Gastroesophageal sphincter (tissue), 4 donors: Measurements from ENCODE around the gene MPDU1. TPM values are rescaled to one million over a fixed set of nuclear protein-coding genes. Genes with fewer than 3 reads are reported as not detected.

ENCODE experiments used
- ATAC-seq: fragments of 150-250 bp; one replicate; pipeline ENCODE4 v1.9.1; 2016; ENCODE audit warnings: mild to moderate bottlenecking, moderate library complexity
- H3K27ac ChIP-seq, 4 donors: fragments of 200-600 bp; sonication (generic) in 3 of 4; 1 replicate in 3 of 4; 2 replicates in 1 of 4; pipeline ENCODE4 v1.5.1; 2016 to 2019
- H3K27me3 ChIP-seq: fragments of 200-600 bp; sonication (generic); one replicate; pipeline ENCODE4 v1.5.1; 2019
- H3K36me3 ChIP-seq, 2 donors: fragments of 200-600 bp; sonication (generic); one replicate each; pipeline ENCODE4 v1.5.1; 2019; ENCODE audit warnings: control low read depth in 1 of 2
- H3K4me1 ChIP-seq, 3 donors: fragments of 200-600 bp; sonication (generic); 1 replicate in 2 of 3; 2 replicates in 1 of 3; pipeline ENCODE4 v1.5.1; 2016 to 2019; ENCODE audit warnings: control low read depth in 2 of 3
- H3K4me3 ChIP-seq, 2 donors: fragments of 200-600 bp; sonication (generic); one replicate each; pipeline ENCODE4 v1.5.1; 2019; ENCODE audit warnings: mild to moderate bottlenecking in 1 of 2, moderate library complexity in 1 of 2
- H3K9me3 ChIP-seq, 3 donors: fragments of 200-600 bp; sonication (generic); one replicate each; pipeline ENCODE4 v1.5.1; 2017 to 2019; ENCODE audit warnings: control low read depth in 2 of 3
- CTCF ChIP-seq, 4 experiments: fragments of 200-600 bp in 2 of 4; fragments of 450-650 bp in 2 of 4; sonication (generic) in 1 of 4; IDR thresholded peaks; one replicate each; pipeline ENCODE4 v1.5.1; 2017 to 2019; ENCODE audit warnings: antibody characterized with exemption in 4 of 4, mild to moderate bottlenecking in 2 of 4, moderate library complexity in 2 of 4
- EP300 ChIP-seq: sonication (generic); formaldehyde crosslinking; IDR thresholded peaks from one replicate; pipeline ENCODE4 v1.6.1; 2017; ENCODE audit warnings: antibody characterized with exemption, mild to moderate bottlenecking
- POLR2A ChIP-seq, 2 donors: fragments of 450-650 bp; IDR thresholded peaks; one replicate each; pipeline ENCODE4 v1.6.1; 2017; ENCODE audit warnings: antibody characterized with exemption in 2 of 2, mild to moderate bottlenecking in 2 of 2, moderate library complexity in 1 of 2
- POLR2AphosphoS5 ChIP-seq: sonication (generic); formaldehyde crosslinking; IDR thresholded peaks from one replicate; pipeline ENCODE4 v1.6.1; 2017; ENCODE audit warnings: antibody characterized with exemption
- WGBS, 2 donors: methylation state at CpG; one replicate each; pipeline ENCODE4 v1.1.5; 2018; ENCODE audit warnings: low coverage in 1 of 2; 5-methylcytosine and 5-hydroxymethylcytosine counted together
- total RNA-seq, 4 donors: library from RNA; depleted of rRNA; stranded (reverse); fragments of >200 nt; gene quantifications; one replicate each; pipeline ENCODE4 v1.1.0, GENCODE V29; 2016

MPDU1 gene
- total RNA-seq, 4 donors from 2014 or later: 38.1 to 66.5 (median 51.2) TPM

- no peak for TF ChIP-seq POLR2A (IDR thresholded peaks at IDR 0.05)
- TF ChIP-seq POLR2AphosphoS5: no peak
- TF ChIP-seq CTCF (IDR thresholded peaks at IDR 0.05): no peak
- Histone ChIP-seq H3K9me3 (no peaks in the 10 kb centered on the region), H3K4me1 (peaks cover 2 to 92% (median 32%) of the 10 kb centered on the region in 3 donors), H3K4me3 (peak overlapping the region in 1 of 2 donors; percentile 64), H3K27me3 (no peaks in the 10 kb centered on the region), H3K27ac (peak overlapping the region in 3 of 4 donors; percentile 92 to 95 (median 94)), H3K36me3 (peaks cover 0 to 34% of the 10 kb centered on the region in 2 donors)
- no peak for ATAC-seq
- 71 to 76% methylated on average over 15 to 16 of the region's 23 CpGs for WGBS, 2 donors
Measured at GRCh38 chr17:7580604-7581575, 2.8 kb upstream of the MPDU1 start.

GRCh38 chr17:7582396-7583252 is 1.0 kb upstream of the MPDU1 start:
- TF ChIP-seq EP300 (no peak), CTCF (IDR thresholded peaks at IDR 0.05) (peak in 1 of 4 experiments; percentile 2), POLR2A (IDR thresholded peaks at IDR 0.05) (no peak), POLR2AphosphoS5 (no peak)
- Histone ChIP-seq H3K36me3 (peaks cover 0 to 34% of the 10 kb centered on the region in 2 donors), H3K27ac (peak overlapping the region; percentile 57 to 95 (median 93)), H3K27me3 (no peaks in the 10 kb centered on the region), H3K4me3 (peak overlapping the region; percentile 8 to 64), H3K9me3 (no peaks in the 10 kb centered on the region), H3K4me1 (peaks cover 2 to 88% (median 36%) of the 10 kb centered on the region in 3 donors)
- no CpG with 5 or more reads among the region's 36 CpGs for WGBS, 2 donors
- no peak for ATAC-seq

- Histone ChIP-seq H3K4me3 (no peak overlapping the region), H3K27ac (peak overlapping the region in 3 of 4 donors; percentile 87 to 89 (median 89)), H3K4me1 (peaks cover 2 to 71% (median 39%) of the 10 kb centered on the region in 3 donors), H3K9me3 (no peaks in the 10 kb centered on the region), H3K36me3 (peaks cover 0 to 35% of the 10 kb centered on the region in 2 donors), H3K27me3 (no peaks in the 10 kb centered on the region)
- ATAC-seq: no peak
- WGBS, 2 donors: 39 to 76% methylated on average over 3 to 5 of the region's 9 CpGs
- TF ChIP-seq EP300 (no peak), CTCF (IDR thresholded peaks at IDR 0.05) (peak in 1 of 4 experiments; percentile 25)
Measured at GRCh38 chr17:7586673-7587419, 3.2 kb downstream of the MPDU1 start.

- WGBS, 2 donors: 43 to 52% methylated on average over 4 to 8 of the region's 12 CpGs
- Histone ChIP-seq H3K27me3 (no peaks in the 10 kb centered on the region), H3K4me3 (peak overlapping the region in 1 of 2 donors; percentile 74), H3K27ac (peak overlapping the region in 3 of 4 donors; percentile 87 to 89 (median 89)), H3K36me3 (peaks cover 0 to 43% of the 10 kb centered on the region in 2 donors), H3K9me3 (no peaks in the 10 kb centered on the region), H3K4me1 (peaks cover 2 to 64% (median 32%) of the 10 kb centered on the region in 3 donors)
- no peak for ATAC-seq
- no peak for TF ChIP-seq EP300
- peak in 1 of 2 donors; percentile 11 for TF ChIP-seq POLR2A (IDR thresholded peaks at IDR 0.05)
Measured at GRCh38 chr17:7587420-7588151, 3.9 kb downstream of the MPDU1 start.
